ENCODE results near the gene LSM12. TPM values are rescaled to one million over a fixed set of nuclear protein-coding genes. Genes with fewer than 3 reads are reported as not detected.

Gene LSM12
- total and polyA plus RNA-seq, 2 donors (not counting 3 experiments of a cell fraction or from before 2014, with no cell fraction given): 36.5 to 68.9 TPM

- no peak for TF ChIP-seq GATA2 (IDR thresholded peaks at IDR 0.05; ENCODE audit: insufficient read depth, insufficient read length, low read depth, low read length)
- TF ChIP-seq EZH2 (IDR thresholded peaks at IDR 0.05; ENCODE audit: borderline replicate concordance, low read depth, low read length, severe bottlenecking): no peak
- TF ChIP-seq, protein P1, sequence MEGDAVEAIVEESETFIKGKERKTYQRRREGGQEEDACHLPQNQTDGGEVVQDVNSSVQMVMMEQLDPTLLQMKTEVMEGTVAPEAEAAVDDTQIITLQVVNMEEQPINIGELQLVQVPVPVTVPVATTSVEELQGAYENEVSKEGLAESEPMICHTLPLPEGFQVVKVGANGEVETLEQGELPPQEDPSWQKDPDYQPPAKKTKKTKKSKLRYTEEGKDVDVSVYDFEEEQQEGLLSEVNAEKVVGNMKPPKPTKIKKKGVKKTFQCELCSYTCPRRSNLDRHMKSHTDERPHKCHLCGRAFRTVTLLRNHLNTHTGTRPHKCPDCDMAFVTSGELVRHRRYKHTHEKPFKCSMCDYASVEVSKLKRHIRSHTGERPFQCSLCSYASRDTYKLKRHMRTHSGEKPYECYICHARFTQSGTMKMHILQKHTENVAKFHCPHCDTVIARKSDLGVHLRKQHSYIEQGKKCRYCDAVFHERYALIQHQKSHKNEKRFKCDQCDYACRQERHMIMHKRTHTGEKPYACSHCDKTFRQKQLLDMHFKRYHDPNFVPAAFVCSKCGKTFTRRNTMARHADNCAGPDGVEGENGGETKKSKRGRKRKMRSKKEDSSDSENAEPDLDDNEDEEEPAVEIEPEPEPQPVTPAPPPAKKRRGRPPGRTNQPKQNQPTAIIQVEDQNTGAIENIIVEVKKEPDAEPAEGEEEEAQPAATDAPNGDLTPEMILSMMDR (IDR thresholded peaks at IDR 0.05; ENCODE audit: extremely low read depth in 1 of 2, insufficient read depth in 1 of 2, low read depth in 1 of 2, low read length in 2 of 2): no peak
- no peak for TF ChIP-seq MAX (IDR thresholded peaks at IDR 0.05; ENCODE audit: insufficient read depth, insufficient read length)
- no peak for TF ChIP-seq FOS (IDR thresholded peaks at IDR 0.05; ENCODE audit: borderline replicate concordance, insufficient read depth, low read length)
- no peak for TF ChIP-seq POLR2AphosphoS5 (IDR thresholded peaks at IDR 0.05; ENCODE audit: insufficient read depth, low read depth, low read length)
- TF ChIP-seq MYC (IDR thresholded peaks at IDR 0.05; ENCODE audit: low read depth, low read length): no peak
- no peak for TF ChIP-seq JUN (IDR thresholded peaks at IDR 0.05; ENCODE audit: borderline replicate concordance, insufficient read depth, insufficient read length, low read depth)
- no peak for TF ChIP-seq POLR2A (IDR thresholded peaks at IDR 0.05; ENCODE audit: low read depth, low read length)
- FAIRE-seq: no peak
- no peak overlapping the region for H3K9ac ChIP-seq (replicated peaks; ENCODE audit: extremely low read depth, insufficient read depth, low read length)
- dilution Hi-C loops (cut with MboI; ENCODE audit: extremely low pct_ligation_motif_present, low sequenced_read_pairs) (no loop called here), intact Hi-C loops (cut with micrococcal nuclease) (loop anchor here (10.0 kb wide), 1 partner anchor 113 kb away; no protein-coding TSS in a partner anchor)
- no peaks in the 10 kb centered on the region for H4K20me1 ChIP-seq (replicated peaks; ENCODE audit: control insufficient read depth, extremely low read depth, insufficient read depth, low read length)
- H3K36me3 ChIP-seq (ENCODE audit: control insufficient read depth in 2 of 2, extremely low read depth in 1 of 2, insufficient read depth in 2 of 2, low read length in 2 of 2): no peaks in the 10 kb centered on the region
- CTCF ChIA-PET: interaction anchor here (0.8 to 2.5 kb wide), 3 partner anchors 58 to 91 kb away, joined by 3 to 14 read pairs (median 4); partner anchors contain the start of gene PPY
- H3K4me2 ChIP-seq (ENCODE audit: insufficient read depth, low read length): no peak overlapping the region
- BruUV-seq (replicated peaks): no TSS peak
- peak overlapping the region; percentile 65 for H3K27ac ChIP-seq (ENCODE audit: insufficient read depth, low read depth, low read length)
- peaks cover 29% of the 10 kb centered on the region for H3K4me1 ChIP-seq (ENCODE audit: control insufficient read depth, extremely low read depth, insufficient read depth, low read length)
- no peaks in the 10 kb centered on the region for H3K9me1 ChIP-seq (replicated peaks; ENCODE audit: control insufficient read depth, extremely low read depth, insufficient read depth, low read length)
- no peaks in the 10 kb centered on the region for H3K27me3 ChIP-seq (ENCODE audit: control insufficient read depth in 2 of 2, insufficient read depth in 2 of 2, low read length in 2 of 2)
- no peak for DNase-seq (ENCODE audit: low read depth, low spot score)
- peaks cover 9% of the 10 kb centered on the region for H3K79me2 ChIP-seq (ENCODE audit: control insufficient read depth, insufficient read depth, low read length)
- POLR2A ChIA-PET: no interaction called here
- no peak overlapping the region for H3K4me3 ChIP-seq (replicated peaks in 1 of 3; ENCODE audit: insufficient read depth in 1 of 3, low read depth in 1 of 3, low read length in 3 of 3)
- no peak overlapping the region for H2AFZ ChIP-seq (ENCODE audit: low read depth, low read length)
- no peaks in the 10 kb centered on the region for H3K9me3 ChIP-seq (replicated peaks; ENCODE audit: control insufficient read depth, insufficient read depth, low read length)
Observed at GRCh38 chr17:44001461-44001920, 65.0 kb downstream of the LSM12 start.
